ENCODE data around the gene ERVMER34-1.

The ERVMER34-1 gene

DNA sequence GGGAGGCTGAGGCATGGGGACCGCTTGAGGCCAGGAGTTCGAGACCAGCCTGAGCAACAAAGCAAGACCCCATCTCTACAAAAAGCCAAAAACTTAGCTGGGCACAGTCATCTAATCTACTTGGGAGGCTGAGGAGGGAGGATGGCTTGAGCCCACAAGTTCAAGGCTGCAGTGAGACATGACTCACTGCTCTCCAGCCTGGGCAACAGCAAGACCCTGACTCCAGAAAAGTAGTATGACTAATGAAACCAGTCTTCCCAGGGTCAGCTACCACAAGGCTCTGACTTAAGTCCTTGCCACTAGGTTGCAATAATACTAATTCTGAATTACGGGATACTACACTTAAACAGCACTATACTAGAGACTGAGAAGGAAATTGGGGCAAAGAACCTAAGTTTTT, 33.1 kb downstream of the ERVMER34-1 start:
- no peak for DNase-seq

DNA sequence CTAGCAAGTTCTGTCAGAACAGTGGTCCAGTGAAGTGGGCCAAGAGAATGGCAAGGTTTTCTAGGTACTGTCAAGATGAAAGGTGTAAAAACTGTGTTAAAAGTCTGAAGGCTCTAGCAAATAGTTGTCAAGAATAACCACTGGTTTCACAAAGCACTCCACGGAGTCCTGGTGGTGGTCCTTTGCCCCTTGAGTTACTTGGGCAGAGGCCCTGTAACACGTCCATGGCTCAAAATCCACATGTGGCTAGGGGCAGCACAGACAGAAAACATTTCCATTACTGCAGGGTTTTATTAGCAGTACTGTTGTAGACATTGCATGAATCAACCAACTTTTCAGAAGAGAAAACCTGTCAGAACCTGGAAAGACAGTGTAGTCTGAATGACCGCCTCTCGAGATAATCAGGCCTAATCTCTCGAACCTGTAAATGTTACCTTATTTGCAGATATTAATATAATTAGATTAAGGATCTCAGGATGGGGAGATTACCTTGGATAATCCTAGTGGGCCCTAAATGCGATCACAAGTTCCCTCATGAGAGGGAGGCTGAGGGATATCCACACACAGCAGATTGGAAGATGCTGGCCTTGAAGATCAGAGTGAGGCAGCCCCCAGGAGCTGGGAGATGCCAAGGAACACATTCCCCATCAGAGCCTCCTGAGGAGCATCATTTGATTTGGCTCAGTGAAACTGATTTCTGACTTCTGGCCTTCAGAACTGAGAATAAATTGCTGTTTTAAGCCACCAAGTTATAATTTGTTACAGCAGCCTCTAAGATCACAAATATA, 34.7 kb downstream of the ERVMER34-1 start:
- DNase-seq, result no peak

DNA sequence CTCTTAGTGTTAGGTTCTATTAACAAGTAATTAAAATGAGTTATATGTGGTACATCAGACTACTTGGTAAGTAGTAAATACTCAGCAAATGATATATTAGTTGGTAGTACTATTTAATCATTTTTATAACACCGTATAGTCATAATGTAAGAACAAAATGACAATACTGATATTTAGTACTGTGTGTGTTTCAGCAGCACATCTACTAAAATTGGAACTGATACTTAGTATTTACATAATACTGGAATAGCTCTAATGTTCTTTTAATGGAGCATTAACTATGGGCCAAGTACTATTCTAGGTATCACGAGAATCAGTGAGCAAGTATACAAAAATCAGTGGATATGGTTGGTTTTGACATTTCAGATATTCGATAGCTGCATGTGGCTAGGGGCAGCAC, 35.3 kb downstream of the ERVMER34-1 start:
- DNase-seq, result no peak

DNA sequence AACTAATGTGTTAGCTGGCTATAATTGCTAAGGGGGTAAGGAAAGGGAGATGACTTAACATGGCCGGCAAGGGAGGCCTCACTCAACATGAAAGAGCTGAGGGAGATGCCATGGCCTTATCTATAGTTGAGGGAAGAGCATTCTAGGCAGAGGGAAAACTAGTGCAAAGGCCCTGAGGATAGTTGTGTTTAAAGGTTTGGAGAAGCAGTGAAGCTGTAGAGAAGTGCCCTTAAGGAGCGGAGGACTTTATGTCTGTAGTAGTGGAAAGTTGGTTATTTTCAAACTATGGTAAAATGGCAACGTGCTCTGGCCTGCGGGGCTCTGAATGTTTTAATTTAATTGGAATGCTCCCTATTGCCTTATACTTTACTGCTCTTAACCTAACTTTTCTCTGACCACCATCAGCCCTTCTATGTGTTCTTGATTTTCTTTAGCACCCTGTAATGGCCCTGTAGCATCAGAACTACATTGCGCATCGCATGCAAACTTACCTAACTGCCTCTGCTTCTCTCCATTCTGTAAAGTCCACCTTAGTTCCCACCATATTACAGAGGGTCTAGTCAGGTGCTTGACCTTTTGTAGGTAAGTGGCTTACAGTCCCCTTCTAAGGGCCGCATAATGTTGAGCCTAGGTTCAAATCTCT, 35.8 kb downstream of the ERVMER34-1 start:
- DNase-seq, result no peak

DNA sequence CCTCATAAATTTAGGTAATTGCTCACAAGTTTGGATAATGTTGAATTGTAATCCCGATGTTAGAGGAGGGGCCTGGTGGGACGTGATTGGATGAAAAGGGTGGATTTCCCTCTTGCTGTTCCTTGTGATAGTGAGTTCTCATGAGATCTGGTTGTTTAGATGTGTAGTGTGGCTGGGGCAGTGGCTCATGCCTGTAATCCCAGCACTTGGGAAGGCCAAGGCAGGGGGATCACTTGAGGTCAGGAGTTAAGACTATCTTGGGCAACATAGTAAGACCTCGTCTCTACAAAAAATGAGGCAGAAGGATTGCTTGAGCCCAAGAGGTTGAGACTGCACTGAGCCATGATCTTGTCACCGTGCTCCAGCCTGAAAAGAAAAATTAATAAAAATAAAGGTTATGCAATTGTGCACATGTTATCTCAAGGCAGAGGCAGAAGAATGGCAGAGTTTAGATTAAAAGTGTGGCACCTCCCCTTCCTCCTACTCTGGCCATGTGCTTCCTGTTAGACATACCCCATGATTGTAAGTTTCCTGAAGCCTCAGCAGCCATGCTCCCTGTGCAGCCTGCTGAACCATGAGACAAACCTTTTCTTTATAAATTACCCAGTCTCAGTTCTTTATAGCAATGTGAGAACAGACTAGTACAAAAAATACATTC, 36.5 kb downstream of the ERVMER34-1 start:
- no peak for DNase-seq

DNA sequence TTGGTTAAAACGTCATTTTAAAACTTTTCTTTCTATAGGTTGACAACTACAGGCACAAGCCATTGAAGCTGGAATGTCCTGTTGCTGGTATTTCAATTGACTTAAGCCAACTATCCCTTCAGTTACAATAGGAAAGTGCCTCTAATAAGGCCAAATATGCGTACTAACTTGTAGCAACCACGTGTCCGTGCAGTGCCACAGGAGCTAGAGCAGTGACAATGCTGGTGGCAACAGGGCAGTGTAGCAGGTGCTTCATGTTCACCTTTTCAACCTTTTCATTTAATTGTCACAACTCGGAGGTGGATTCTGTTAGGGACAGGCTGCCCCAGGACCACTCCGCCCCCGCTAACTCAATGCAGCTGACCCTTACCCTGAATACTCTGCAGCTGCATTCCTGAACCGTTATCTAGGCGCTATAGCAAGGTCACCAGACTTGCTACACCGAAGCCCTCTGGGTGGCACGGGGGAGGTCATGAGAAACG, 37.7 kb downstream of the ERVMER34-1 start:
- DNase-seq, result no peak

DNA sequence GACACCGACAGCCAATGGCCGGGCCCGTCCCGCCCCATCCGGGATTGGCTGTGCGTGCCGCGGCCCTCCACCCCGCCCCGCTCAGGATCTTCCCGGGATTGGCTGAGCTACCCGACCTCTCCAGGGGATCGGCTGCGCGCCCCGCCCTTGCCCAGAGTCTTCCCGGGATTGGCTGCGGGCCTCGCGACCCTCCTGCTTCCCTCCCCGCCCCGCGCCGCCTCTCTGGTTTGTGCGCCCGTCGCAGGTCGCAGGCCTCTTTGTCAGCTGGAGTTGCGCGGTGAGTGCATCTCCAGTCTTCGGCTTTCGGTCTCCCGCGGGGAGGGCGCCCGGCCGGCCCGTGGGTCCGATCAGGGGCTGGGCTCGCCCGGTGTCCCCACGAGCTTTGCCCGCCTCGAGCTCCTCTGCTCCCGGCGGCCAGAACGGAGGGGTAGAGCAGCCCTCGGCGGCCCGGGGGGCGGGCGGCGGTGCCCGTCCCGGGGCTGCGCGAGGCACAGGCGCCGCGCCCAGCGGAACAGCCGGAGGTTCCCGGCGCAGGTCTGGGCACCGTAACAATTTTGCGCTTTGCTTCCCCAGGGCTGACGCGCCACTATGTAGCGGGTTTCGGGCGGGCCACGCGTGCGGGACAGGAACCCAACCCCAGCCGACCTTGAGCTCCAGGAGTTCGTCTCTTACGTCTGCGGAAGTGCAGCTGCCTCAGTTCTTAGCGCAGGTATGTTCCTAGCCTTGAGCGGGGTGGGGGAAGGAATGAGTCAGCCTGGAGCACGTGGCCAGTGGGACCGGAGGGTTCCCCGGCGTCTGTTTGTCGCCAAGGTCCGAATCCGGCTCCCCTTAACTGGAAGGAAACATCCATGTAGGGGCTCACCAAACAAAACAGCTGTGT, 38.7 kb downstream of the ERVMER34-1 start:
- DNase-seq, result peak; percentile 93

DNA sequence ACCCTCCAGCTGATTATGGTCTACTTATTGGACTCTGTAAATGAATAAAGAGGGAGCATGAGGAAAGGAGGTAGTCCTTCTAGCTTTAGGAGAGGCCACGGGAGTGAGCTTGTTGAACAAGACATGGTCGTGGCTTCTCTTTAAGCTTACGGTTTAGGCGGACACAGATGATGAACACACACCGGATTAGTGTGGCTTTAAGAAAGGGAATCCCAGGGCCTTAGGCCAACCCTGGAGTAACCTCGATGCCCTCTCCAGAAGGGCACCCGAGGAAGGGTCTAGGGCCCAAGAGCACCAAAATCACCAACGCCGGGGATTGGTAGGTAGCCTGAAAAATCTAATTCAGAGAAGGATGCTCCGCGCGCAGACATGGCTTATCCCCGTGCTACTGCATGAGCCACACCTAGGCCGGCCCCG, 39.4 kb downstream of the ERVMER34-1 start:
- no peak for DNase-seq

DNA sequence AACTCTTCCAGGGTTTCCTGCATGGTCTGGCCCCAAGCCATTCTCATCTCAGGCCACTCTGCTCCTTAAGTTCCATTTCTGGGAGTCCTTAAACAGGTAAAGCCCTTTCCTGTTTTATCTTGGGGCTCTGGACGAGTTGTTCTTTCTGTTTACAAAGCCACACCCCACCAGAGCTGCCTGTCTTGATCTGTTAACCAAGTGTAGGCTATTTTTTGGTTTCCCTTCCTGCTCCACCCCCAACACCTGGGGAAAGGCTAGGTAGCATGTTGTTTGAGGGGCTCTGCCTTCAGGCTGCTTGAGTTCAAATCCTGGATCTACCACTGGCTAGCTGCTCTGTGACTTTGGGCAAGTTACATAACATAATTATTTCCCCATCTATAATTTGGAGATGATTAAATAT, 40.0 kb downstream of the ERVMER34-1 start:
- no peak for DNase-seq

DNA sequence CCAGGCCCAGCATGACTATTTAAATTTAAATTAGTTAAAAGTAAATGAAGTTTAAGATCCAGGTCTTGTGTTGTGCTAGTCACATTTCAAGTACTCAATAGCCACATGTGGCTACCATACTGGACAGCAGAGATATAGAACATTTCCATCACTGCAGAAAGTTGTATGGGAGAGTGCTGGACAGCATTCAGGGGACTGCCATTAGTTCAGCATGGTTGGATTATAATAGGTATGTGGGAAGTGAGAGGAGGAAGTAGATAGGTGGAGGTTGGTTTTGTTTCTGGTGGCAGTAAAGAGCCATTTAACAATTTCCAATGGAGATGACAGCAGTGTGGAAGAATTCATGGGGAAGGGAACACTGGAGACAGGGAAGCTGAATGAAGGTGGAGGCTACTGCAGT, 42.1 kb downstream of the ERVMER34-1 start:
- no peak for DNase-seq

DNA sequence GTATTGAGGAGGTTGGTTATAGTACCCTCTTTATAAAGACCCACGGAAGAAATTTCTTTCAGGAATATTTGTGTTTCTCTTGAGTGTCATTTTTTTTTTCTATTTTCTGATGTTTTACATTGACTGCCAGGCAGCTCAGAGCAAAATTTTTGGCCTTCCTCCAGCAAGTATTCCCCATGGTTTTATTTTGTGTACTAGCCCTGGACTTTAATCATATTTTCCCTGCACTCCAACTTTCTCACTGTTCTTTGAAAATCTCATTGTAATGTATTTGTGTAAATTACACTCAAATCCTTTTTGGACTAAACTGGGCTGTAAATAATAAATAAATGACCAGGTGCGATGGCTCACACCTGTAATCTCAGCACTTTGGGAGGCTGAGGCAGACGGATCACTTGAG, 46.6 kb downstream of the ERVMER34-1 start:
- no peak for DNase-seq

DNA sequence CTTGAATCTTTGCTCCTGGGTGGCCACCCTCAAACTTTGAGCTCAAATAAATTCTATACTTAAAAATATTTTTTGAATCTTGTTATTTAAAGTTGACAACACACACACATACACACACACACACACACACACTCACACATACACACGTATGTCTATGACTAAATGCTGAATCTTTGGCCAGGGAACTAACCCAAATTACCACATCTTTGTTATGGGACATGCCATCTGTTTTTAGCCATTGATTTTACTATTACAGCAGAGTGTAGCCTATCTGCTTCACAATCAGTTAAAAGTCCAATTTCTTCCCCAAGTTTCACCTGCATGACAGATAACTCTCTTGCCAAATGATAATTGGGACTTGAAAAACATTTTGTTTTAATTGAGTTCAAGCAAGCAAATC, 47.1 kb downstream of the ERVMER34-1 start:
- no peak for DNase-seq

DNA sequence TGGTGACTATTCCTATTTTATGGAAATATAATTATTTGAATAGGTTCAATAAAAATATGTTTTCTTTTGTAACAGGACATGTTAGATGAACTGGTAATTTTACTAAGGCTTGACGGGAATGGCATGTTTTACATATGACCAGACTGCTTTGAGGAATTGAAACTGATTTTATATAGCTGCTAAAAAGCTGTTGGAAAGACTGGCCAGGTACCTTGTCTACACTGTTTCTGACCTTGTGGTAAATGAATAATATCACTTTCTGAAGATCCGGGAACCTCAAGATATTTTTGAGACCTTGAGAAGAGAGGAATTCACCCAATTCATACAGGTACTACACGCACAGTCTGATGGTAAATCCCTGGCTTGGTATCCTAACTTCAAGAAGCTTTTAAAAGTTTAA, 50.0 kb downstream of the ERVMER34-1 start:
- no peak for DNase-seq

DNA sequence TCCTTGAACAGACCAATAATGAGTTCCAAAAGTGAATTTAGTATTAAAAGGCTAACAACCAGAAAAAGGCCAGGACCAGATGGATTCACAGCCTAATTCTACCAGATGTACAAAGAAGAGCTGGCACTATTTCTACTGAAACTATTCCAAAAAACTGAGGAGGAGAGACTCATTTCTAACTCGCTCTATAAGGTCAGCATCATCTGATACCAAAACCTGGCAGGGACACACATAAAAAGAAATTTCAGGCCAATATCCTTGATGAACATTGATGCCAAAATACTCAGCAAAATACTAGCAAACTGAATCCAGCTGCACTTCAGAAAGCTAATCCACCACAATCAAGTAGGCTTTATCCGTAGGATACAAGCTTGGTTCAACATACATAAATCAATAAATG, 56.3 kb downstream of the ERVMER34-1 start:
- DNase-seq, result no peak

DNA sequence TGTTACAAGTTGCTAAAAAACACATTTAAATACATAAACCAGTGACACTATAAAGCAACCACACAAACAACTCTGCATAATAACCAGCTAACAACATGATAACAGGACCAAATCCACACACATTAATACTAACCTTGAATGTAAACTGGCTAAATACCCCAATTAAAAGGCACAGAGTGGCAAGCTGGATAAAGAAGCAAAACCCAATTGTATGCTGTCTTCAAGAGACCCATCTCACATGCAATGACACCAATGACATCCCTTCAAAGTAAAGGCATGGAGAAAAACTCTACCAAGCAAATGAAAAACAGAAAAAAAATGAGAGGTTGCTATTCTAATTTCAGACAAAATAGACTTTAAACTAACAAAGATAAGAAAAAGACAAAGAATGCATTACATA, 57.7 kb downstream of the ERVMER34-1 start:
- DNase-seq, result no peak
